Rectal smooth muscle tissue (tissue), 1 donor: ENCODE data around the gene PHLDA1.
"Not testable (repeated sequence)": the region's sequence is repeated elsewhere in the genome, so short reads cannot be mapped to it uniquely, and the experiment has no call there.

Source experiments
- H3K27ac ChIP-seq: one replicate; pipeline ENCODE4 v1.7.0; 2013; ENCODE audit warnings: low read depth, low read length, inconsistent platforms
- H3K27me3 ChIP-seq: one replicate; pipeline ENCODE4 v1.7.0; 2013; ENCODE audit warnings: low read length; ENCODE audit not compliant: control insufficient read depth, insufficient read depth
- H3K36me3 ChIP-seq: one replicate; pipeline ENCODE4 v1.7.0; 2013; ENCODE audit warnings: low read length; ENCODE audit not compliant: control insufficient read depth, insufficient read depth
- H3K4me1 ChIP-seq: one replicate; pipeline ENCODE4 v1.7.0; 2013; ENCODE audit warnings: low read length; ENCODE audit not compliant: control insufficient read depth, insufficient read depth
- H3K4me3 ChIP-seq: one replicate; pipeline ENCODE4 v1.7.0; 2013; ENCODE audit warnings: low read length
- H3K9ac ChIP-seq: one replicate; pipeline ENCODE4 v1.7.0; 2013; ENCODE audit warnings: low read length

The PHLDA1 gene

GRCh38 chr12:75986001-75986746, 45.4 kb downstream of the PHLDA1 start:
- H3K27ac ChIP-seq = no peak overlapping the region
- no peaks in the 10 kb centered on the region for H3K27me3 ChIP-seq
- no peaks in the 10 kb centered on the region for H3K4me1 ChIP-seq
- H3K4me3 ChIP-seq = no peak overlapping the region
- H3K36me3 ChIP-seq = no peaks in the 10 kb centered on the region
- H3K9ac ChIP-seq = no peak overlapping the region

DNA sequence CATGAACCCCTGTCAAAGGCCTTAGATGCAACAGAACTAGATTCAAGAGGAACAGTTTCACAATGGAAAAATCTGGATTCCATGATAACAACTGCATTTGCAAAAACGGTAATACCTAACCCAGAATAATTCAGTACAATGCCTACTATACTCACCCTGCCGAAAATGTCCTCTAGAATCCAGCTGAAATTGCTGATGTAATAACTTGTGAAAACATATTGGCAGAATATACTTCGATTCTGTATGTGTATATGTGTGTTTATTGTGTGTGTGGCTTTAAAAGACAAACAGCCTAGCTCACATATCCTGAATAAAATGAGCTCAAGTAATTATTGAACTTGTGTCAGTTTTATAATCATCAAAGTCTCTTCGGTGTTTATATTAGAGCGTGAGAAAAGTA, 46.0 kb downstream of the PHLDA1 start:
- H3K9ac ChIP-seq = no peak overlapping the region
- H3K27me3 ChIP-seq = no peaks in the 10 kb centered on the region
- H3K36me3 ChIP-seq = no peaks in the 10 kb centered on the region
- H3K27ac ChIP-seq = no peak overlapping the region
- no peak overlapping the region for H3K4me3 ChIP-seq
- H3K4me1 ChIP-seq = no peaks in the 10 kb centered on the region

DNA sequence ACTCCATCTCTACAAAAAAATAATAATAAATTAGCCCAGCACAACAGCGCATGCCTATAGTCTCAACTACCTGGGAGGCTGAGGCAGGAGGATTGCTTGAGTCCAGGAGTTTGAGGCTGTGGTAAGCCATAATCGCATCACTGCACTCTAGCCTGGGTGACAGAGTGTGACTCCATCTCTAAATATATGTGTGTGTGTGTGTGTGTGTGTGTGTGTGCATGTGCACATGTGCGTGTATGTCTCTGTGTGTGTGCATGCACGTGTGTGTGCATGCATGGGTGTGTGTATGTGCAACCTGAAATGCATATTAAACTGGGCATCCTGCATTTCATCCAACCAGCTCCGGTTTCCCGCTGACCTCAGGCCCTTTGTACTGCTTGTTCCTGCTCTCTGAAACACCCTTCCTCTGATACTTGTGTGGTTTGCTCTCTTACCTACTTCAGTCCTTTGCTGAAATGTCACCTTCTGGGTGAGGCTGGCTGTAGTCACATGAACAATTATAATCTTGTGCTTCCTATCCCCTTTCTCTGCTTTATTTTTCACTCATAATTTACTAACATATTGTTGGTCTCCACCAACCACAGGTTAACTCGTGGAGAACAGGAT, 46.9 kb downstream of the PHLDA1 start:
- Histone ChIP-seq H3K4me3 (no peak overlapping the region), H3K27me3 (no peaks in the 10 kb centered on the region), H3K9ac (no peak overlapping the region), H3K36me3 (no peaks in the 10 kb centered on the region), H3K4me1 (no peaks in the 10 kb centered on the region), H3K27ac (no peak overlapping the region)

GRCh38 chr12:75983851-75984250, 47.7 kb downstream of the PHLDA1 start:
- not testable (repeated sequence) for H3K27ac ChIP-seq, H3K27me3 ChIP-seq, H3K9ac ChIP-seq, H3K36me3 ChIP-seq, H3K4me3 ChIP-seq, H3K4me1 ChIP-seq

- no peak overlapping the region for H3K27ac ChIP-seq
Measured at GRCh38 chr12:75982979-75983660, 48.5 kb downstream of the PHLDA1 start.

GRCh38 chr12:75982169-75982564, 49.4 kb downstream of the PHLDA1 start:
- Histone ChIP-seq H3K27me3 (no peaks in the 10 kb centered on the region), H3K27ac (no peak overlapping the region), H3K36me3 (no peaks in the 10 kb centered on the region), H3K4me3 (no peak overlapping the region), H3K4me1 (no peaks in the 10 kb centered on the region), H3K9ac (no peak overlapping the region)

More at GRCh38 chr12:75982979-75983660, 48.5 kb downstream of the PHLDA1 start:
- Histone ChIP-seq H3K36me3 (no peaks in the 10 kb centered on the region), H3K4me1 (no peaks in the 10 kb centered on the region), H3K27me3 (no peaks in the 10 kb centered on the region), H3K9ac (no peak overlapping the region), H3K4me3 (no peak overlapping the region)

GRCh38 chr12:75981247-75982168, 50.1 kb downstream of the PHLDA1 start:
- Histone ChIP-seq H3K4me1 (no peaks in the 10 kb centered on the region), H3K36me3 (no peaks in the 10 kb centered on the region), H3K9ac (no peak overlapping the region), H3K4me3 (no peak overlapping the region), H3K27me3 (no peaks in the 10 kb centered on the region), H3K27ac (no peak overlapping the region)

DNA sequence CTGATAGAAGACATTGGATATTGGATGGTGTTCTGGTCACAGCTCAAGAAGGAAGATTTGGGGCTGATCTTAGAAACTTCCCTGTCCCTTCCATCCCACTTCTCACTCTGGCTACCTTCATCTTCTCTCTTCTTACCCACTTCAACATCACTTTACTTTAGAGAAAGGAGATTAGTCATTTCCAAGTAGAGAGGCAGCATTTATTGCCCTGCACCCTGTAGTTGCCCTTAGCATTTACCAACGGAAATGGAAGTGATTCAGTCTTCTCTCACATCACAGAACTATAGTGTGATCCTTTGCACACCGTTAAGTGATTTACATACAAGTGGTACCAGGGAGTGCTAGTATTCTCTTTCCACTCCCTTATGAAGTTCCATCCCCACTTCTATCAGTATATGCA, 52.4 kb downstream of the PHLDA1 start:
- Histone ChIP-seq H3K4me3 (no peak overlapping the region), H3K27me3 (no peaks in the 10 kb centered on the region), H3K36me3 (no peaks in the 10 kb centered on the region), H3K27ac (no peak overlapping the region), H3K4me1 (no peaks in the 10 kb centered on the region), H3K9ac (no peak overlapping the region)

DNA sequence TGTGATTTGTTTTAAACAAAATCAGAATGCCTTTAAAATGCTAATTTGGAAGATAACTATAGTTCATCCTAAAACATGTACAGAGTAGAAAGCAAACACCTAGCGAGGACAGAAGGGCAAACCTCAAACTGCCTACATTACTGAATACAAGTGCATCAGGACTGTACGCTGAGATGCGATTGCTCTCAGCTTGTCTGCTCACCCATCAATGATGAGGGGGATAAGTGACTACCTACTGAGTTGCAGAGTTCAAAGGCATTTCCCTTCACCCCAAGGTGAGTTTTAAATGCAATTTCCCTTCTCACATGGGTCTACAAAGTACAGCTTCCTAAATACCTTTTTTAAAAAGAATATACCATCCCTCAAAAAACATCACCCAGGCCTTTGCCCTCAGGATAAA, 52.9 kb downstream of the PHLDA1 start:
- Histone ChIP-seq H3K27me3 (no peaks in the 10 kb centered on the region), H3K36me3 (no peaks in the 10 kb centered on the region), H3K4me1 (no peaks in the 10 kb centered on the region), H3K4me3 (no peak overlapping the region), H3K9ac (no peak overlapping the region), H3K27ac (peak overlapping the region; percentile 21)

- Histone ChIP-seq H3K27me3 (no peaks in the 10 kb centered on the region), H3K4me1 (no peaks in the 10 kb centered on the region), H3K9ac (no peak overlapping the region), H3K27ac (peak overlapping the region; percentile 21), H3K4me3 (peak overlapping the region; percentile 18), H3K36me3 (no peaks in the 10 kb centered on the region)
Measured at GRCh38 chr12:75977952-75978671, 53.5 kb downstream of the PHLDA1 start.

- no peak overlapping the region for H3K4me3 ChIP-seq
- H3K27ac ChIP-seq = no peak overlapping the region
- H3K36me3 ChIP-seq = no peaks in the 10 kb centered on the region
- H3K4me1 ChIP-seq = no peaks in the 10 kb centered on the region
- H3K27me3 ChIP-seq = no peaks in the 10 kb centered on the region
- no peak overlapping the region for H3K9ac ChIP-seq
Measured at GRCh38 chr12:75977590-75977951, 54.0 kb downstream of the PHLDA1 start.
